K562 (cell line): ENCODE measurements around the gene STX3. TPM values are rescaled to one million over a fixed set of nuclear protein-coding genes. Genes with fewer than 3 reads are reported as not detected.

Source experiments
- ATAC-seq: fragments of 200-7000 bp; cut with Tn5 transposase; 3 replicates; pipeline ENCODE4 v1.9.1; 2020; ENCODE audit warnings: moderate library complexity
- BruUV-seq: library from RNA; stranded (reverse); fragments of 400-500 nt; replicated peaks from 2 replicates; lab custom pipeline; 2021; lab: Mats Ljungman, UMichigan
- CTCF ChIA-PET: fragments of 300-600 bp; formaldehyde crosslinking; extraction: SDS; loops from one replicate; lab custom pipeline; 2021; ENCODE audit warnings: low intra/inter-chr PET ratio; lab: Yijun Ruan, JAX
- POLR2A ChIA-PET: fragments of 300-600, 350-650 bp; sonication (Branson Sonifier 250); formaldehyde crosslinking; extraction: SDS; loops from one replicate; lab custom pipeline; 2021; ENCODE audit warnings: antibody characterized with exemption, inconsistent platforms; lab: Yijun Ruan, JAX
- DNase-seq, 4 experiments: peaks; one replicate each; pipeline versions ENCODE4 v3.0.0 to v3.0.0-alpha.2; 2011 to 2018; ENCODE audit warnings: low spot score in 3 of 4, mixed read lengths in 3 of 4; ENCODE audit errors: extremely low read depth in 1 of 4
- FAIRE-seq: peaks from 2 replicates; lab custom pipeline; 2011; peaks lifted over from hg19 to GRCh38; lab: Jason Lieb, UNC
- H2AFZ ChIP-seq: 2 replicates; pipeline ENCODE4 v1.6.0; 2011; ENCODE audit warnings: low read depth, low read length, control low read depth, inconsistent platforms
- H3K27ac ChIP-seq: fragments of 200-600 bp; 3 replicates; pipeline ENCODE4 v1.8.0; 2011; ENCODE audit warnings: low read depth, mild to moderate bottlenecking, control low read depth, inconsistent platforms, low read length, moderate library complexity, mixed read lengths; ENCODE audit errors: extremely low read depth
- H3K27me3 ChIP-seq, 2 experiments: fragments of 300-600 bp in 1 of 2; 2 replicates in 1 of 2; 3 replicates in 1 of 2; pipeline versions ENCODE4 v1.6.0 to v1.8.0; 2011; ENCODE audit warnings: inconsistent platforms in 2 of 2, low read length in 2 of 2, mild to moderate bottlenecking in 1 of 2, mixed read lengths in 1 of 2, moderate library complexity in 1 of 2; ENCODE audit not compliant: control insufficient read depth in 2 of 2, insufficient read depth in 2 of 2
- H3K36me3 ChIP-seq: fragments of 300-600 bp; 3 replicates; pipeline ENCODE4 v1.8.0; 2011; ENCODE audit warnings: mild to moderate bottlenecking, low read length, inconsistent platforms; ENCODE audit not compliant: control insufficient read depth, insufficient read depth
- H3K4me1 ChIP-seq, 2 experiments: fragments of 200-600 bp in 1 of 2; replicated peaks in 1 of 2; 2 replicates in 1 of 2; 3 replicates in 1 of 2; pipeline versions ENCODE4 v1.5.1 to v1.8.0; 2011; ENCODE audit warnings: inconsistent platforms in 2 of 2, low read length in 2 of 2, mild to moderate bottlenecking in 1 of 2, mixed read lengths in 1 of 2, moderate library complexity in 1 of 2; ENCODE audit not compliant: control insufficient read depth in 2 of 2, insufficient read depth in 2 of 2
- H3K4me2 ChIP-seq: 2 replicates; pipeline ENCODE4 v1.6.1; 2011; ENCODE audit warnings: low read length, control low read depth, inconsistent platforms, mixed read lengths; ENCODE audit not compliant: insufficient read depth
- H3K4me3 ChIP-seq: fragments of 200-600 bp; sonication (generic), shearing (Covaris generic); 2 replicates; pipeline ENCODE4 v1.5.1; 2016; ENCODE audit warnings: control low read depth, inconsistent platforms
- H3K79me2 ChIP-seq: fragments of 200-600 bp; 3 replicates; pipeline ENCODE4 v1.8.0; 2011; ENCODE audit warnings: low read length, inconsistent platforms; ENCODE audit not compliant: control insufficient read depth, insufficient read depth
- H3K9ac ChIP-seq, 2 experiments: 2 replicates each; pipeline versions ENCODE4 v1.6.0 to v1.6.1; 2011; ENCODE audit warnings: low read depth in 2 of 2, low read length in 2 of 2, control low read depth in 1 of 2, inconsistent platforms in 1 of 2, mild to moderate bottlenecking in 1 of 2, mixed read lengths in 1 of 2; ENCODE audit not compliant: insufficient read depth in 1 of 2
- H3K9me1 ChIP-seq: one replicate; pipeline ENCODE4 v1.6.0; 2011; ENCODE audit warnings: inconsistent platforms, mild to moderate bottlenecking, low read length, moderate library complexity; ENCODE audit not compliant: control insufficient read depth, insufficient read depth
- H3K9me3 ChIP-seq: replicated peaks from 2 replicates; pipeline ENCODE4 v1.5.1; 2011; ENCODE audit warnings: low read depth, low read length, inconsistent platforms; ENCODE audit not compliant: control insufficient read depth, insufficient read depth
- H4K20me1 ChIP-seq: replicated peaks from 2 replicates; pipeline ENCODE4 v1.6.1; 2011; ENCODE audit warnings: low read length, inconsistent platforms, mixed read lengths; ENCODE audit not compliant: control insufficient read depth, insufficient read depth
- GABPB2 ChIP-seq: fragments of 250-450 bp; sonication (Bioruptor Pico); conservative IDR thresholded peaks from 2 replicates; pipeline ENCODE4 v1.5.1; 2021; ENCODE audit warnings: mild to moderate bottlenecking
- HSF4 ChIP-seq: fragments of 250-450 bp; sonication (Bioruptor Pico); IDR thresholded peaks from 2 replicates; pipeline ENCODE4 v2.1.2; 2022; ENCODE audit warnings: mild to moderate bottlenecking, moderate library complexity, borderline replicate concordance
- NFE2L1 ChIP-seq: fragments of 450-650 bp; IDR thresholded peaks from 2 replicates; pipeline ENCODE4 v1.6.1; 2016; ENCODE audit warnings: missing genetic modification characterization, low read depth, mild to moderate bottlenecking, missing compliant biosample characterization, moderate library complexity, borderline replicate concordance
- SRSF1 ChIP-seq: fragments of 200-400 bp; formaldehyde crosslinking; IDR thresholded peaks from 2 replicates; pipeline ENCODE4 v1.6.1; 2017; ENCODE audit warnings: mild to moderate bottlenecking, low read depth, low read length, moderate library complexity
- SUPT5H ChIP-seq: fragments of 450-650 bp; IDR thresholded peaks from 2 replicates; pipeline ENCODE4 v1.6.1; 2016
- ZKSCAN8 ChIP-seq: fragments of 200-800 bp; sonication (Bioruptor generic); IDR thresholded peaks from 2 replicates; pipeline ENCODE4 v1.6.1; 2016; ENCODE audit warnings: missing genetic modification characterization, missing compliant biosample characterization
- WGBS: fragments of 100-300 bp; shearing (Covaris generic); methylation state at CpG from one replicate; pipeline ENCODE4 v1.1.6; 2016; ENCODE audit warnings: low coverage, mixed read lengths; ENCODE audit not compliant: insufficient coverage; ENCODE audit errors: missing lambda C conversion rate; 5-methylcytosine and 5-hydroxymethylcytosine counted together
- in situ Hi-C: fragments of 300-500 bp; cut with MboI; formaldehyde crosslinking; loops from 4 replicates; pipeline ENCODE4 v1.15.0; 2018; ENCODE audit warnings: inconsistent platforms, mixed read lengths
- intact Hi-C: fragments of 100-400 bp; cut with micrococcal nuclease; formaldehyde crosslinking; loops from 2 replicates; pipeline ENCODE4 v1.14.2; 2022
- polyA plus RNA-seq, 8 experiments: library from polyadenylated mRNA; depleted of rRNA in 4 of 8; stranded (reverse) in 5 of 8; unstranded in 3 of 8; fragments of >200 nt; fragmentation: Nextera tagmentation in 2 of 8; fragmentation: Illumina TruSeq in 1 of 8; extraction: Ambion mirVana in 2 of 8; extraction: Trizol in 1 of 8; gene quantifications; 2 replicates each; pipeline versions ENCODE4 v1.2.1 to v1.2.3, GENCODE V29; 2011 to 2014; ENCODE audit warnings: inconsistent platforms in 1 of 8, missing spikeins in 1 of 8
- total RNA-seq, 7 experiments: library from RNA; depleted of rRNA in 6 of 7; stranded (reverse); fragments of >200 nt in 6 of 7; fragmentation: Illumina TruSeq in 2 of 7; extraction: Trizol in 2 of 7; gene quantifications; 2 replicates each; pipeline versions ENCODE4 v1.2.1 to v1.2.3, GENCODE V29; 2011 to 2021; ENCODE audit warnings: low replicate concordance in 1 of 7
- TF ChIP-seq, protein P1 (sequence below): sonication (generic); formaldehyde crosslinking; IDR thresholded peaks from 2 replicates; pipeline ENCODE4 v1.8.0; 2022; ENCODE audit warnings: mild to moderate bottlenecking, missing genetic modification reagents

Gene STX3
- total and polyA plus RNA-seq, 9 of the 15 experiments (the other 6 are each of a cell fraction or from before 2014, with no cell fraction given) = 12.0 to 91.6 (median 48.7) TPM

DNA sequence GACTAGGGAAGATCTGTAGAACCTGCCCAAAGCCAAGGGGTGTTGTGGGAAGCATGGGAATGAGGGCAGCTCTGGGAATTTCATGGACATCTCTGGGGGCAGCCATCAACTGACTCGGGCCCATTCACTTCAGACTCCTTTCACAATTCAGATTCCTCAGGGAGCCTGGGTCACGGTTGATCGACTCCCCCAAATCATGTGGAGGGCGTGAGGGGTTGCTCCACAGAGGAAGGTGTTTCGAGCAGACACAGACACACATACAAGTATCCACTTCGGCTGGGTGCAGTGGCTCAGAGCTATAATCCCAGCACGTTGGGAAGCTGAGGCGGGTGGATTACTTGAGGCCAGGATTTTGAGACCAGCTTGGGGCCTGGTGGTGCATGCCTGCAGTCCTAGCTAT, 15.7 kb downstream of the STX3 start:
- peaks cover 2% of the 10 kb centered on the region for H3K9me1 ChIP-seq
- intact Hi-C loops = no loop called here
- FAIRE-seq = no peak

DNA sequence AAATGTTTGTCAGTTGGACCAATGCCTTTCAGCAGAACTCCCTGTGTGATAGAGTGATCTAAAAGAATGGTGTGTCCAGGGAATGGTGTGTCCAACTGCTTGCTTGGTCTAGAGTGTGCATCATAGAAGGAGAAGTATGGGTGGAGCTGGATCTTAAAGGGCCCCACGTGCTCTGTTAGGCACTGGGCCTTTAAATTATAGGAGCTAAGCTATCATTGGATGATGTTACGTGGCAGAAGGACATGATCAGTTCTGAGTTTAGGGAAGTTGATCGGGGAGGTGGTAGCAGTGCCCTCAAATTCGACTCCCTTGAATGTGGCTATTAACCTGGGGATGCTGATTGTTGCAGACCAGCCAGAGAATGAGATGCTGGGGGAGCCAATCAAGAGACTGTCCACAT, 16.4 kb downstream of the STX3 start:
- 72% methylated on average over 4 of the region's 4 CpGs for WGBS
- Histone ChIP-seq H3K4me1 (peaks cover 19 to 39% of the 10 kb centered on the region in 2 experiments), H2AFZ (no peak overlapping the region), H3K9ac (no peak overlapping the region), H3K4me2 (no peak overlapping the region), H4K20me1 (peaks cover 18% of the 10 kb centered on the region), H3K36me3 (peaks cover 41% of the 10 kb centered on the region; the same call in 2 of the 3 replicates), H3K27ac (no peak overlapping the region), H3K9me3 (no peaks in the 10 kb centered on the region), H3K27me3 (no peaks in the 10 kb centered on the region), H3K4me3 (no peak overlapping the region), H3K79me2 (peaks cover 52% of the 10 kb centered on the region), H3K9me1 (peaks cover 2% of the 10 kb centered on the region)
- ChIA-PET CTCF (no interaction called here), POLR2A (interaction anchor here (0.6 to 2.0 kb wide), 4 partner anchors 12 to 298 kb away, joined by 3 to 23 read pairs (median 5); partner anchors contain the start of gene STX3)
- DNase-seq = no peak
- intact Hi-C loops (no loop called here), in situ Hi-C loops (no loop called here)
- no peak for FAIRE-seq
- no peak for ATAC-seq
- no TSS peak for BruUV-seq
- TF ChIP-seq HSF4 (CRISPR knock-in tag) = no peak

More for the DNA sequence above, 15.7 kb downstream of the STX3 start:
- in situ Hi-C loops = no loop called here
- BruUV-seq = no TSS peak
- no peak for TF ChIP-seq GABPB2 (CRISPR knock-in tag)
- TF ChIP-seq, protein P1, sequence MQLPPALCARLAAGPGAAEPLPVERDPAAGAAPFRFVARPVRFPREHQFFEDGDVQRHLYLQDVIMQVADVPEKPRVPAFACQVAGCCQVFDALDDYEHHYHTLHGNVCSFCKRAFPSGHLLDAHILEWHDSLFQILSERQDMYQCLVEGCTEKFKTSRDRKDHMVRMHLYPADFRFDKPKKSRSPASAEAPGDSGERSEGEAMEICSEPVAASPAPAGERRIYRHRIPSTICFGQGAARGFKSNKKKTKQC (CRISPR knock-in tag) = no peak
- no peak for TF ChIP-seq ZKSCAN8 (CRISPR knock-in tag)
- no peak for TF ChIP-seq SUPT5H
- no peak for TF ChIP-seq NFE2L1 (tag)
- TF ChIP-seq SRSF1 = no peak
- TF ChIP-seq, all 486 proteins: peak for 0
- H3K36me3 ChIP-seq = peaks cover 38% of the 10 kb centered on the region; the same call in 2 of the 3 replicates
- H3K4me3 ChIP-seq = no peak overlapping the region
- H3K9ac ChIP-seq = no peak overlapping the region
- no peak overlapping the region for H2AFZ ChIP-seq
- H3K4me1 ChIP-seq = peaks cover 23 to 47% of the 10 kb centered on the region in 2 experiments
- no peaks in the 10 kb centered on the region for H3K9me3 ChIP-seq
- ATAC-seq = no peak
- CTCF ChIA-PET = no interaction called here
- H3K27ac ChIP-seq = no peak overlapping the region
- peaks cover 57% of the 10 kb centered on the region for H3K79me2 ChIP-seq
- no peaks in the 10 kb centered on the region for H3K27me3 ChIP-seq
- DNase-seq = no peak
- H3K4me2 ChIP-seq = no peak overlapping the region
- POLR2A ChIA-PET = interaction anchor here (0.6 to 2.0 kb wide), 5 partner anchors 11 to 299 kb away, joined by 3 to 23 read pairs (median 3); partner anchors contain the start of gene STX3
- H4K20me1 ChIP-seq = peaks cover 22% of the 10 kb centered on the region
- WGBS = 82% methylated on average over 8 of the region's 8 CpGs
